Liver (tissue), 9 donors: Measurements from ENCODE around the gene IBA57. TPM values are rescaled to one million over a fixed set of nuclear protein-coding genes. Genes with fewer than 3 reads are reported as not detected.

Experiments used
- DNase-seq: peaks from one replicate; pipeline ENCODE4 v3.0.0-alpha.2; 2017; ENCODE audit warnings: low spot score
- H3K27ac ChIP-seq, 2 donors: one replicate each; pipeline ENCODE4 v1.7.0; 2013; ENCODE audit warnings: inconsistent platforms in 2 of 2, low read length in 2 of 2, control low read depth in 1 of 2, low read depth in 1 of 2, mild to moderate bottlenecking in 1 of 2
- H3K27me3 ChIP-seq, 4 donors: one replicate each; pipeline versions ENCODE4 v1.6.1 to v1.7.0; 2013; ENCODE audit warnings: low read length in 3 of 4, inconsistent platforms in 1 of 4, mild to moderate bottlenecking in 1 of 4, moderate library complexity in 1 of 4; ENCODE audit not compliant: control insufficient read depth in 4 of 4, insufficient read depth in 4 of 4
- H3K36me3 ChIP-seq, 4 donors: one replicate each; pipeline versions ENCODE4 v1.6.1 to v1.7.0; 2013; ENCODE audit warnings: low read length in 3 of 4, mild to moderate bottlenecking in 3 of 4, low read depth in 1 of 4, moderate library complexity in 1 of 4; ENCODE audit not compliant: control insufficient read depth in 4 of 4, insufficient read depth in 3 of 4
- H3K4me1 ChIP-seq, 4 donors: one replicate each; pipeline versions ENCODE4 v1.6.1 to v1.7.0; 2013; ENCODE audit warnings: low read length in 3 of 4, mild to moderate bottlenecking in 3 of 4, moderate library complexity in 1 of 4; ENCODE audit not compliant: control insufficient read depth in 4 of 4, insufficient read depth in 4 of 4
- H3K4me3 ChIP-seq, 3 donors: one replicate each; pipeline versions ENCODE4 v1.6.1 to v1.7.0; 2013; ENCODE audit warnings: low read length in 3 of 3, control low read depth in 1 of 3, low read depth in 1 of 3, mild to moderate bottlenecking in 1 of 3
- H3K9ac ChIP-seq, 2 donors: one replicate each; pipeline ENCODE4 v1.7.0; 2013; ENCODE audit warnings: low read length in 2 of 2, mild to moderate bottlenecking in 2 of 2, moderate library complexity in 2 of 2, control low read depth in 1 of 2, low read depth in 1 of 2
- H3K9me3 ChIP-seq, 4 donors: one replicate each; pipeline versions ENCODE4 v1.6.1 to v1.7.0; 2013; ENCODE audit warnings: low read length in 3 of 4; ENCODE audit not compliant: control insufficient read depth in 4 of 4
- EGR1 ChIP-seq, 2 donors: IDR thresholded peaks; 2 replicates each; pipeline ENCODE4 v1.6.1; 2016 to 2018; ENCODE audit warnings: antibody characterized with exemption in 2 of 2, low read depth in 2 of 2
- FOXA1 ChIP-seq: IDR thresholded peaks from 2 replicates; pipeline ENCODE4 v1.6.1; 2016; ENCODE audit warnings: antibody characterized with exemption
- FOXA2 ChIP-seq: IDR thresholded peaks from 2 replicates; pipeline ENCODE4 v1.6.1; 2016; ENCODE audit warnings: antibody characterized with exemption
- GABPA ChIP-seq, 2 donors: IDR thresholded peaks in 1 of 2; conservative IDR thresholded peaks in 1 of 2; 2 replicates each; pipeline ENCODE4 v1.6.1; 2016; ENCODE audit warnings: antibody characterized with exemption in 2 of 2, mild to moderate bottlenecking in 1 of 2, moderate library complexity in 1 of 2
- HNF4A ChIP-seq, 2 donors: conservative IDR thresholded peaks; 2 replicates each; pipeline ENCODE4 v1.6.1; 2016; ENCODE audit warnings: antibody characterized with exemption in 2 of 2, mild to moderate bottlenecking in 2 of 2
- HNF4G ChIP-seq: IDR thresholded peaks from 2 replicates; pipeline ENCODE4 v1.6.1; 2016; ENCODE audit warnings: antibody characterized with exemption
- JUND ChIP-seq, 2 donors: IDR thresholded peaks; 2 replicates each; pipeline ENCODE4 v1.6.1; 2016; ENCODE audit warnings: antibody characterized with exemption in 2 of 2
- NR2F2 ChIP-seq: IDR thresholded peaks from 2 replicates; pipeline ENCODE4 v1.6.1; 2016; ENCODE audit warnings: antibody characterized with exemption
- RAD21 ChIP-seq, 2 donors: IDR thresholded peaks; 2 replicates each; pipeline ENCODE4 v1.6.1; 2016; ENCODE audit warnings: antibody characterized with exemption in 2 of 2, mild to moderate bottlenecking in 2 of 2
- RXRA ChIP-seq, 2 donors: IDR thresholded peaks; 2 replicates each; pipeline ENCODE4 v1.6.1; 2017 to 2018; ENCODE audit warnings: antibody characterized with exemption in 2 of 2, mild to moderate bottlenecking in 1 of 2
- SP1 ChIP-seq: IDR thresholded peaks from 2 replicates; pipeline ENCODE4 v1.6.1; 2018; ENCODE audit warnings: antibody characterized with exemption, mild to moderate bottlenecking
- TAF1 ChIP-seq: conservative IDR thresholded peaks from 2 replicates; pipeline ENCODE4 v1.6.1; 2016; ENCODE audit warnings: antibody characterized with exemption, mild to moderate bottlenecking
- YY1 ChIP-seq: IDR thresholded peaks from 2 replicates; pipeline ENCODE4 v1.6.1; 2016; ENCODE audit warnings: antibody characterized with exemption, mild to moderate bottlenecking
- WGBS: extraction: QIAGEN DNeasy Blood & Tissue Kit; methylation state at CpG from one replicate; pipeline ENCODE4 v1.1.7; 2013; 5-methylcytosine and 5-hydroxymethylcytosine counted together
- polyA plus RNA-seq, 2 donors: library from polyadenylated mRNA; stranded (reverse) in 1 of 2; unstranded in 1 of 2; fragments of 200-250 nt in 1 of 2; fragments of >200 nt in 1 of 2; fragmentation: Nextera tagmentation in 1 of 2; extraction: Ambion mirVana in 1 of 2; gene quantifications; one replicate each; pipeline versions ENCODE4 v1.2.1 to v1.2.3, GENCODE V29; 2013 to 2015
- total RNA-seq, 2 donors: library from RNA; depleted of rRNA; stranded (reverse); fragments of >200 nt; gene quantifications; one replicate each; pipeline ENCODE4 v1.2.3, GENCODE V29; 2014
- TF ChIP-seq, protein P1 (sequence below): fragments of 150-350 bp; IDR thresholded peaks from 2 replicates; pipeline ENCODE4 v1.5.1; 2017; ENCODE audit warnings: improper control_type of control experiment, low read depth, low read length; ENCODE audit not compliant: missing input control
- TF ChIP-seq, protein P2 (sequence below): IDR thresholded peaks from 2 replicates; pipeline ENCODE4 v1.6.1; 2016; ENCODE audit warnings: antibody characterized with exemption
- TF ChIP-seq, protein P3 (sequence below): IDR thresholded peaks from 2 replicates; pipeline ENCODE4 v1.6.1; 2016; ENCODE audit warnings: antibody characterized with exemption
- TF ChIP-seq, protein P4 (sequence below): IDR thresholded peaks from 2 replicates; pipeline ENCODE4 v1.6.1; 2016; ENCODE audit warnings: antibody characterized with exemption
- TF ChIP-seq, protein P5 (sequence below): IDR thresholded peaks from 2 replicates; pipeline ENCODE4 v1.6.1; 2016; ENCODE audit warnings: antibody characterized with exemption, mild to moderate bottlenecking
- donor health status: healthy.
- donor health status: healthy.
- donor health status: healthy.
- donor health status: healthy.
- donor health status: healthy.

IBA57 gene
- total and polyA plus RNA-seq, 4 donors, result 1.6 to 12.0 (median 8.4) TPM

DNA sequence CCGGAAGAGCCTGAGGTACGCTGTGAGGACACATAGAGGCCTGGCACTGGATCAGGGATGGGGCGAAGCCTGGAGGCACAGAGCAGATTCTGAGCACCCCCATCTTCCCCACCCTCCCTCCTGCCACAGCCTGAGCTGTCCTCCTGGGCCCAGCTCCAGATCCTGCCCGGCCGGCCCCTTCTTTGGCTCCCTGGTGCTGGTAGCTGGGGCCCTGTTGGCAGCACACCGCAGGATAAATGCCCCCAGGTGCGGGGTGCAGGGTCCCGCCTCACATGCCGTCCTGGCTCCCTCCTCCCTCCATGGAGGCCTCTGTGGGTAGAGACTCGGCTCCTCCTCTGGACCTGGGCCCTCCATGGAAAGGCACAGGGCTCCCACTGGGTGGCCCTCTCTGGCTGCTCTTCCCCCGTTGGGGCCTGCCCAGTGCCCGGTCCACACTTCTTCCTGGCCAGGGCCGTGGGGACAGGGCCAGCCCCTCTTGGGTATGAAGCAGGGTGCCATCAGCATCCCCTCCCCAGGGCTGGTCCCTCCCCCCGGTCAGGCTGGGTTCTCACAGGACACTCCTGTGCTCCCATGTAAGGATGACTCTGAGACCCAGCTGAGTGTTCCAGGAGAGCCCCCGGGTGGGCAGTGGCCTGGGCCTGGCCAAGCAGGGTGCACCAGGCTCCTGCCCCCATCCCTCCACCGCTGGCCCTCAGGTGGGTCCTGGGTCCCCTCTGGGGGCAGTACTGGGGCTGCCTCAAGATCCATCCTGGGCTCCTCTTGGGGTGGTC is 41.2 kb downstream of the IBA57 start:
- WGBS, result 76% methylated on average over 16 of the region's 16 CpGs
- no peak overlapping the region for H3K27ac ChIP-seq
- no peak overlapping the region for H3K4me3 ChIP-seq
- H3K9ac ChIP-seq, result no peak overlapping the region
- H3K4me1 ChIP-seq, result no peaks in the 10 kb centered on the region
- TF ChIP-seq YY1 (no peak), HNF4A (conservative IDR thresholded peaks at IDR 0.05) (no peak), FOXA1 (no peak)
- H3K9me3 ChIP-seq, result no peaks in the 10 kb centered on the region
- DNase-seq, result no peak
- H3K36me3 ChIP-seq, result no peaks in the 10 kb centered on the region
- no peaks in the 10 kb centered on the region for H3K27me3 ChIP-seq

DNA sequence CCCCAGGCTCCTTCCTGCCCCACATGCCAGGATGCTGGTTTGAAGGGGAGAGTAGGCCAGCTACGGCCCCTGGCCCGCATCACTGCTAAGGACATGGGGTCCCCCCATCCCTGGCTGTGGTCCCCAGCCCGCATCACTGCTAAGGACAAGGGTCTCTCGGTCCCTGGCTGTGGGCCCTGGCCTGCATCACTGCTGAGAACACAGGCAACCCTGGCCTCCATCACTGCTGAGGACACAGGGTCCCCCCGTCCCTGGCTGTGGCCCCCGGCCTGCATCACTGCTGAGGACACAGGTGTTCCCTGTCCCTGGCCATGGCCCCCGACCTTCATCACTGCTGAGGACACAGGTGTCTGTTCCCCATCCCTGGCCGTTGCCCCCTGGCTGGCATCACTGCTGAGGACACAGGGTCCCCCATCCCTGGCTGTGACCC is 41.8 kb downstream of the IBA57 start:
- H3K9ac ChIP-seq, result no peak overlapping the region
- WGBS, result 81% methylated on average over 8 of the region's 8 CpGs
- no peaks in the 10 kb centered on the region for H3K36me3 ChIP-seq
- no peak overlapping the region for H3K27ac ChIP-seq
- H3K27me3 ChIP-seq, result no peaks in the 10 kb centered on the region
- H3K4me3 ChIP-seq, result no peak overlapping the region
- peaks cover 0 to under 1% (median 0%) of the 10 kb centered on the region in 4 donors for H3K4me1 ChIP-seq
- TF ChIP-seq TAF1 (no peak), HNF4A (conservative IDR thresholded peaks at IDR 0.05) (no peak), SP1 (no peak), FOXA1 (no peak), HNF4G (no peak), JUND (IDR thresholded peaks at IDR 0.05) (no peak), RXRA (IDR thresholded peaks at IDR 0.05) (no peak), EGR1 (IDR thresholded peaks at IDR 0.05; ENCODE audit: low read depth in 2 of 2) (no peak), GABPA (IDR thresholded peaks at IDR 0.05 in 1 of 2, conservative IDR thresholded peaks at IDR 0.05 in 1 of 2) (no peak), RAD21 (IDR thresholded peaks at IDR 0.05) (no peak), YY1 (no peak), FOXA2 (no peak), NR2F2 (no peak)
- TF ChIP-seq, protein P1, sequence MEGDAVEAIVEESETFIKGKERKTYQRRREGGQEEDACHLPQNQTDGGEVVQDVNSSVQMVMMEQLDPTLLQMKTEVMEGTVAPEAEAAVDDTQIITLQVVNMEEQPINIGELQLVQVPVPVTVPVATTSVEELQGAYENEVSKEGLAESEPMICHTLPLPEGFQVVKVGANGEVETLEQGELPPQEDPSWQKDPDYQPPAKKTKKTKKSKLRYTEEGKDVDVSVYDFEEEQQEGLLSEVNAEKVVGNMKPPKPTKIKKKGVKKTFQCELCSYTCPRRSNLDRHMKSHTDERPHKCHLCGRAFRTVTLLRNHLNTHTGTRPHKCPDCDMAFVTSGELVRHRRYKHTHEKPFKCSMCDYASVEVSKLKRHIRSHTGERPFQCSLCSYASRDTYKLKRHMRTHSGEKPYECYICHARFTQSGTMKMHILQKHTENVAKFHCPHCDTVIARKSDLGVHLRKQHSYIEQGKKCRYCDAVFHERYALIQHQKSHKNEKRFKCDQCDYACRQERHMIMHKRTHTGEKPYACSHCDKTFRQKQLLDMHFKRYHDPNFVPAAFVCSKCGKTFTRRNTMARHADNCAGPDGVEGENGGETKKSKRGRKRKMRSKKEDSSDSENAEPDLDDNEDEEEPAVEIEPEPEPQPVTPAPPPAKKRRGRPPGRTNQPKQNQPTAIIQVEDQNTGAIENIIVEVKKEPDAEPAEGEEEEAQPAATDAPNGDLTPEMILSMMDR, result no peak
- TF ChIP-seq, protein P2, sequence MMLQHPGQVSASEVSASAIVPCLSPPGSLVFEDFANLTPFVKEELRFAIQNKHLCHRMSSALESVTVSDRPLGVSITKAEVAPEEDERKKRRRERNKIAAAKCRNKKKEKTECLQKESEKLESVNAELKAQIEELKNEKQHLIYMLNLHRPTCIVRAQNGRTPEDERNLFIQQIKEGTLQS, result no peak
- TF ChIP-seq, protein P3, sequence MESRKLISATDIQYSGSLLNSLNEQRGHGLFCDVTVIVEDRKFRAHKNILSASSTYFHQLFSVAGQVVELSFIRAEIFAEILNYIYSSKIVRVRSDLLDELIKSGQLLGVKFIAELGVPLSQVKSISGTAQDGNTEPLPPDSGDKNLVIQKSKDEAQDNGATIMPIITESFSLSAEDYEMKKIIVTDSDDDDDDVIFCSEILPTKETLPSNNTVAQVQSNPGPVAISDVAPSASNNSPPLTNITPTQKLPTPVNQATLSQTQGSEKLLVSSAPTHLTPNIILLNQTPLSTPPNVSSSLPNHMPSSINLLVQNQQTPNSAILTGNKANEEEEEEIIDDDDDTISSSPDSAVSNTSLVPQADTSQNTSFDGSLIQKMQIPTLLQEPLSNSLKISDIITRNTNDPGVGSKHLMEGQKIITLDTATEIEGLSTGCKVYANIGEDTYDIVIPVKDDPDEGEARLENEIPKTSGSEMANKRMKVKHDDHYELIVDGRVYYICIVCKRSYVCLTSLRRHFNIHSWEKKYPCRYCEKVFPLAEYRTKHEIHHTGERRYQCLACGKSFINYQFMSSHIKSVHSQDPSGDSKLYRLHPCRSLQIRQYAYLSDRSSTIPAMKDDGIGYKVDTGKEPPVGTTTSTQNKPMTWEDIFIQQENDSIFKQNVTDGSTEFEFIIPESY, result no peak
- TF ChIP-seq, protein P4, sequence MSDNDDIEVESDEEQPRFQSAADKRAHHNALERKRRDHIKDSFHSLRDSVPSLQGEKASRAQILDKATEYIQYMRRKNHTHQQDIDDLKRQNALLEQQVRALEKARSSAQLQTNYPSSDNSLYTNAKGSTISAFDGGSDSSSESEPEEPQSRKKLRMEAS, result no peak
- TF ChIP-seq, protein P5, sequence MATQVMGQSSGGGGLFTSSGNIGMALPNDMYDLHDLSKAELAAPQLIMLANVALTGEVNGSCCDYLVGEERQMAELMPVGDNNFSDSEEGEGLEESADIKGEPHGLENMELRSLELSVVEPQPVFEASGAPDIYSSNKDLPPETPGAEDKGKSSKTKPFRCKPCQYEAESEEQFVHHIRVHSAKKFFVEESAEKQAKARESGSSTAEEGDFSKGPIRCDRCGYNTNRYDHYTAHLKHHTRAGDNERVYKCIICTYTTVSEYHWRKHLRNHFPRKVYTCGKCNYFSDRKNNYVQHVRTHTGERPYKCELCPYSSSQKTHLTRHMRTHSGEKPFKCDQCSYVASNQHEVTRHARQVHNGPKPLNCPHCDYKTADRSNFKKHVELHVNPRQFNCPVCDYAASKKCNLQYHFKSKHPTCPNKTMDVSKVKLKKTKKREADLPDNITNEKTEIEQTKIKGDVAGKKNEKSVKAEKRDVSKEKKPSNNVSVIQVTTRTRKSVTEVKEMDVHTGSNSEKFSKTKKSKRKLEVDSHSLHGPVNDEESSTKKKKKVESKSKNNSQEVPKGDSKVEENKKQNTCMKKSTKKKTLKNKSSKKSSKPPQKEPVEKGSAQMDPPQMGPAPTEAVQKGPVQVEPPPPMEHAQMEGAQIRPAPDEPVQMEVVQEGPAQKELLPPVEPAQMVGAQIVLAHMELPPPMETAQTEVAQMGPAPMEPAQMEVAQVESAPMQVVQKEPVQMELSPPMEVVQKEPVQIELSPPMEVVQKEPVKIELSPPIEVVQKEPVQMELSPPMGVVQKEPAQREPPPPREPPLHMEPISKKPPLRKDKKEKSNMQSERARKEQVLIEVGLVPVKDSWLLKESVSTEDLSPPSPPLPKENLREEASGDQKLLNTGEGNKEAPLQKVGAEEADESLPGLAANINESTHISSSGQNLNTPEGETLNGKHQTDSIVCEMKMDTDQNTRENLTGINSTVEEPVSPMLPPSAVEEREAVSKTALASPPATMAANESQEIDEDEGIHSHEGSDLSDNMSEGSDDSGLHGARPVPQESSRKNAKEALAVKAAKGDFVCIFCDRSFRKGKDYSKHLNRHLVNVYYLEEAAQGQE, result no peak
- no peaks in the 10 kb centered on the region for H3K9me3 ChIP-seq
- DNase-seq, result no peak
